ENCODE measurements around the gene CTSD.

Gene CTSD

GRCh38 chr11:1796413-1797011 lies 32.8 kb upstream of the CTSD start:
- no peak for TF ChIP-seq REST (IDR thresholded peaks at IDR 0.05; ENCODE audit: insufficient read depth in 1 of 2, low read depth in 2 of 2, low read length in 2 of 2)
- TF ChIP-seq SIN3A (IDR thresholded peaks at IDR 0.05; ENCODE audit: borderline replicate concordance, insufficient read depth, low read length), result no peak
- TF ChIP-seq POLR2AphosphoS5 (IDR thresholded peaks at IDR 0.05; ENCODE audit: low read depth, low read length), result no peak
- TF ChIP-seq FOXP2 (optimal IDR thresholded peaks at IDR 0.05; ENCODE audit: borderline replicate concordance, extremely low read depth, extremely low read length, insufficient read depth), result no peak
- no peak for TF ChIP-seq TAF1 (IDR thresholded peaks at IDR 0.05; ENCODE audit: borderline replicate concordance, insufficient read depth, low read length)

DNA sequence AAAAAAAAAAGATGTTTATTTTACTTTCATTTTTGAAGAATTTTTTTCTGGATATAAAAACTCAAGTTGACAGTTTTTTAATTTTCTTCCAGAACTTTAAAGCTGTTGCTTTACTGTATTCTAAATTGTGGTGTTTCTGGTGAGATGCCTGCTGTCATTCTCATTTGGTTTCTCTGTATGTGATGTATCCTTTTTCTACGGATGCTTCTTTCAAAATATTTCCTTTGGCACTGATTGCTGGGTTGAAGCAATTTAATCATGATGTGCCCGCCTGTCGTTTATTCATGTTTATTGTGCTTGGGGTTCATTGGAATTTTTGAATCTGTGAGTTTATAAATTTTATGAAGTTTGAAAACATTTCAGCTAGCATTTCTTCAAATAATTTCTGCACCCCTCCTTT lies 29.4 kb upstream of the CTSD start:
- TF ChIP-seq TAF1 (IDR thresholded peaks at IDR 0.05; ENCODE audit: borderline replicate concordance, insufficient read depth, low read length) (no peak), SIN3A (IDR thresholded peaks at IDR 0.05; ENCODE audit: borderline replicate concordance, insufficient read depth, low read length) (no peak), FOXP2 (optimal IDR thresholded peaks at IDR 0.05; ENCODE audit: borderline replicate concordance, extremely low read depth, extremely low read length, insufficient read depth) (no peak), POLR2AphosphoS5 (IDR thresholded peaks at IDR 0.05; ENCODE audit: low read depth, low read length) (no peak), REST (IDR thresholded peaks at IDR 0.05; ENCODE audit: insufficient read depth in 1 of 2, low read depth in 2 of 2, low read length in 2 of 2) (no peak)

- TF ChIP-seq FOXP2 (optimal IDR thresholded peaks at IDR 0.05; ENCODE audit: borderline replicate concordance, extremely low read depth, extremely low read length, insufficient read depth), result no peak
- TF ChIP-seq REST (IDR thresholded peaks at IDR 0.05; ENCODE audit: insufficient read depth in 1 of 2, low read depth in 2 of 2, low read length in 2 of 2), result no peak
- TF ChIP-seq POLR2AphosphoS5 (IDR thresholded peaks at IDR 0.05; ENCODE audit: low read depth, low read length), result no peak
- TF ChIP-seq SIN3A (IDR thresholded peaks at IDR 0.05; ENCODE audit: borderline replicate concordance, insufficient read depth, low read length), result no peak
- TF ChIP-seq TAF1 (IDR thresholded peaks at IDR 0.05; ENCODE audit: borderline replicate concordance, insufficient read depth, low read length), result no peak
These were observed 28.7 kb upstream of the CTSD start for GRCh38 chr11:1792461-1792860.

DNA sequence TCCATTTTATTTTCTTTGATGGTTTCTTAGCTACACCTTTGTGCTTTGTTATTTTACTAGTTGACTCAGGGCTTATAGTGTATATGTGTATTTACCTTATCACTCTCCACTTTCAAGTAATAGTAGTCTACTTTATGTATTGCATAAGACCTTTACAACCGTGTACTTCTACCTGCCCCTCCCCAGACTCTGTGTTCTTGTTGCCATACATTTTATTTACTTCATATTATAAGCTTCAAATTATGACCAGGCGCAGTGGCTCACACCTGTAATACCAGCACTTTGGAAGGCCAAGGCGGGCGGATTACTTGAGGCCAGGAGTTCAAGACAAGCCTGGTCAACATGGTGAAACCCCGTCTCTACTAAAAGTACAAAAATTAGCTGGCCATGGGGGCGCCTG lies 28.2 kb upstream of the CTSD start:
- no peak for TF ChIP-seq TAF1 (IDR thresholded peaks at IDR 0.05; ENCODE audit: borderline replicate concordance, insufficient read depth, low read length)
- TF ChIP-seq POLR2AphosphoS5 (IDR thresholded peaks at IDR 0.05; ENCODE audit: low read depth, low read length), result no peak
- no peak for TF ChIP-seq FOXP2 (optimal IDR thresholded peaks at IDR 0.05; ENCODE audit: borderline replicate concordance, extremely low read depth, extremely low read length, insufficient read depth)
- no peak for TF ChIP-seq REST (IDR thresholded peaks at IDR 0.05; ENCODE audit: insufficient read depth in 1 of 2, low read depth in 2 of 2, low read length in 2 of 2)
- TF ChIP-seq SIN3A (IDR thresholded peaks at IDR 0.05; ENCODE audit: borderline replicate concordance, insufficient read depth, low read length), result no peak

All from PFSK-1 (cell line).